Measurements from ENCODE around the gene RIC8A.

Gene RIC8A

DNA sequence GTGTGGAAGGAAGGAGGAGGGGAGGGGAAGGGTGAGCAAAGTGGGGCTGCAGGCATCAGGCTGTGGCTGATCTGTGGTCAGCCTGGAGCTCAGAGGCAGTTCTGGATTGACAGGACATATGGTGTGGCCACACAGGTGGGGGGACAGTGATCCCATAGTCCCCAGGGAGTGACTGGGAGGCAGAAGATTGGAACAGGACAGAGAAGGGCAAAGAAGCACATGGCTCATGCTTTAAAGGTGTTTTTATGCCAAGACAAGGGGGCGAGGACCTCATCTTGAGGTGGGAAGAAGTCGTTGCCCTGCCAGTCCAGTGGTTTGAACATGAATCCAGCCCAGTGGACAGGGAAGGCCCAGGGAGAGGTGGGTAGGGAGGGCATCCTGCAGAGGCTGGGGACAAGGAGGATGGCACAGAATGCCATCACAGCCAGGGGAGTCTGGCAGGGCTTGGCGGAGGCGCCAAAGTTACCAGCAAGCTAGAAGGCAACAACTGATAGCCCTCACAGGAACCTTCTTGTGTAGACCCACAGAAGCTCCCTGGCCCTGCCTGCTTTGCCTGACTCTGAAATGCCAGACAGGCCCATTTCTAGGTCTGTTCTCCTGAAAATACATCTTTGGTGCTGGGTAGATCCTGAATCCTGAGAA is 3.4 kb upstream of the RIC8A start:
- DNase-seq (ENCODE audit: low read depth in 2 of 2): no peak

DNA sequence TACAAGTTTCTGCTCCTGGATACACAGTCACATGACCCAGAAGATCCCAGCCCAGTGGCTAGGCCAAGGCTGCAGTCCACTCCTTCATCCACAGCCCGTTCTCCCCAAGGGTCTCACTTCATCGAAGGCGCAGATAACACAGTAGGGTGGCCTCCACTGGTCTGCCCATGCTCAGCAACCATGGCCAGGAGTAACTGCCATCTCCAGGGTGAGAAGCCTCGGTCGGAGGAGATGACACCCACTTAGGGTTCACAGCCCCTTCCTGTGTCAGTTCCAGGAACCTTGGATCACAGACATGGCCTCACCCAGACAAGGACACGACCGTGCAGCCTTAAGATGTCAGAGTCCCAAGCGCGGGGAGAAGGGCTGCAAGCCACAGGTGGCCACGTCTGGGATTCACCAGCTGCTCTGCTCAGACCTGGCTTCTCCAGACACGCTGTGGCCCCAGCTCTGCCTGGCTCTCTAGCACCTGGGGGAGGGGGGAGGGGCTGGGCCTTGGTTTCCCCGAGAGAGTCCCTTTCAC is 2.9 kb upstream of the RIC8A start:
- no peak for DNase-seq (ENCODE audit: low read depth in 2 of 2)

DNA sequence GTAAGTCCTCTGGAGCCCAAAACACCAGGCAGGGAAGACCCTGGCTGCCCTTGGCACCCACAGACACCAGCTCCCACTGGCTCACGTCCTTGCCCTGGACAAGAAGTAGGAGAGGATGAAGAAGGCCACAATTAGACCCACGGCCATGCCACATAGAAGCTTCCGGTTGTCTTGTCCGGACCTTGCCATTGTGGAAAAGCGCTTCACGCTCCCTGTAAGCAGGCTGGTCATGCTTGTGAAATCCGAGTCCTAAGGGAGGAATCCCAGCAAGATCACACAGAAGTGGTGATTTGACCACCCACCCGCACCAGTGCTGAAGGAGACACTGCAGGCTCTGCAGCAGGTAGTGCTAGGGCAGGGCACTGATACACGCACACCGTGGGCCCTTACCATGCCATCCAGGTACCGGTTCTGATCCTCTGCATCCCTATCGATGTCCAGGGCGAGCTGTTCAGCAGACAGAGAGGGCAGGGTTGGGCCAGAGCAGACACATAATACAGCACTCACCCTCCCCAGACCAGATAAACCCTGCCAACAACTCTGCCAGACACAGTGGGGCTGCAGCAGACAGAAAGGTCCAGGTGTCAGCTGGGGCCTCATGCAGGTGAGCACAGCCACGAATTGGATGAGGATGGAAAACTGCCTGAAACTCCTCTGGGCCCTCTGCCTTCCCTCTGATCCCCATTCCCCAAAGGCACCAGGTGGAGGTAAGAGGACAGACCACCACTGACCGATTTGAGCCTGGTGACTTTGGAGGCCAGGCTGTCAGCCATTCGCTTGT is 2.1 kb upstream of the RIC8A start:
- DNase-seq (ENCODE audit: low read depth in 2 of 2): no peak

DNA sequence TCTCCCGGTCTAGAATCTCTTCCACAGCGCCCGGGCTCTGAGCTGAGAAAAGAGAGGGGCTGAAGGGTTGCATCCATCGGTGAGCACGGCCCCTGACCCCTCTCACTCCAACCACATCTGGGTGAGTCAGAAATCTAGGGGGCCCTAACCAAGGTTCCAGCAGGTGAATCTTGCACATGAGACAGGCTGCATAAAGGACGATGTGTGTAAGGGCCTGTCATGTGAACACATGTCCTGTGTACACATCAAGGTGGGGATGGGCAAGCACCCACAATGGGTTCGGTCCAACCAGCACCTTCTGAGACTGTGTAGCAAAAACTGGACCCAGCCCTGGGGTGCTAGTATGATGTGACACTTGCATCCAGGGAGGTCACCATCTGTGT is 1.5 kb upstream of the RIC8A start:
- no peak for DNase-seq (ENCODE audit: low read depth in 2 of 2)

DNA sequence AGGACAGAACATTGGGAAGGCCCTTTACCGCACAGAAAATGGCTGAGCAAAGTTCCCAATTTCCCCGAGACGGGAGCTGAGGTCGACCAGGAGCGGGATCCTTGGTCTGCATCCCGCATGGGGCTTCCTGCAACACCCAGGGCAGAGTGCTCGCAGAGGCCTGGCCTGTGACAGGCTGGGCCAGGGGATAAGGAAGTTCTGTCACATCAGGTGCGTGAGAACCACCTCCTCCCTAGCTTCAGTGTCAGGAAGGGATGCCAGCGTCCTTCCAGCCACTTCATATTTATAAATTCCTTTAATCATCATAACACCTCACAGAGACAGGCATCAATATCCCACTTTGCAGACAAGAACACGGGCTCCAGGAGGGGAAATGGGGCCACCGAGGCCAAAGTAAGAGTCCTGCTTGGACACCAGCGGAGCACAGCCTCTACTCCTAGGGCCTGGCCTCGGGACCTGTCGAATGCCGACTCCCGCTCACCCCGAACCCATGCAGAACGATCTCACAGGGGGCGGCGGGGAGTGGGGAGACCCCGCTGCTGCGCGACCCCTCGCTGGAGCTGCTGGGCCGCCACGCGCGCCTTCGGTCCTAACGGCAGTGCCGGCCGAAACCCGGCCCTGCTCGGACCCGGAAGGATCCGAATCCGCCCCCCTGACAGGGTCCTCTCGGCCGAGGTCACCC is 841 bp upstream of the RIC8A start:
- DNase-seq (ENCODE audit: low read depth in 2 of 2): peak in 1 of 2 donors; percentile 15

DNA sequence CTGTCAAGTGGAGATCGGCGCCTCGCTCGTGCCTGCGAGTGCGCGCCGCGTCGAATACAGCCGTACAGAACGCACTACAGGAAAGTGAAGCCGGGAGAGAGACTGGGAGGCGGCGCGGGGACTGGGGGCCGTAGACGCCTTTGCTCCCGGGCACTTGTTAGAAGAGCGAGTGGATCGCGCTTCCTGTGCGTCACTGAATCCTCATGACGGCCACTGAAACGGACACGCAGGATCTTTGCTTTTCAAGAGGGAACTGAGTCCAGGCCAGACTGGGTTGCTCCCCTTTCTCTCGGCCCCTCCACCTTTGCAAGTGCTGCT is 314 bp downstream of the RIC8A start:
- DNase-seq (ENCODE audit: low read depth in 2 of 2): no peak

DNA sequence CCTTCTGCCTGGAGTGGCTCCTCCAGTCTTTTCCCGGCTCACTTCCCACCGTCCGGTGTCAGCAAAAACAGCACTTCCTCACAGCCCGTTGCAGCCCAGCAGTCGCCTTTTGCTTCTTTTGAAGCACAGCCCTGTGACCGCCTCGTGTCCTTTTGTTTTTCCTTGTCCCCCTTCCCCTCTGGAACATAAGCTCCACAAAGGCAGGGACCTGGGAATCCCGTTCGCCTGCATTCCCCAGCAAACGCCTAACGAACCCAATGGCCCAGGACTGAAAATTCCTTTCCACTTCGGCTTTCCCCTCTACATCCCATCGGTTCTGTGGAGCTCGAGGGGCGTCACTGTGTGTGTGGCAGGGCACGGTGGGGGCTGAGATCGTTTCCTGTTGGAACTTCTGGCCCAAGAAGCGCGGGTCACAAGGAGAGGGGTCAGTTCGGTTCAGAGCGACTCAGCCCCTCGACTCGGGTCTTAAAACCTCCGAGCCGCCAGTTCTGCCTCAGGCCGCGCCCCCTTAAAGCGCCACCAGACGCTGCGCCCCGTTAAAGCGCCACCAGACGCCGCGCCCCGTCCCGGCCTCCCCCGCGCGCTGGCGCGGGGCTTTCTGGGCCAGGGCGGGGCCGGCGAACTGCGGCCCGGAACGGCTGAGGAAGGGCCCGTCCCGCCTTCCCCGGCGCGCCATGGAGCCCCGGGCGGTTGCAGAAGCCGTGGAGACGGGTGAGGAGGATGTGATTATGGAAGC is 841 bp downstream of the RIC8A start:
- peak; percentile 70 to 75 for DNase-seq (ENCODE audit: low read depth in 2 of 2)

DNA sequence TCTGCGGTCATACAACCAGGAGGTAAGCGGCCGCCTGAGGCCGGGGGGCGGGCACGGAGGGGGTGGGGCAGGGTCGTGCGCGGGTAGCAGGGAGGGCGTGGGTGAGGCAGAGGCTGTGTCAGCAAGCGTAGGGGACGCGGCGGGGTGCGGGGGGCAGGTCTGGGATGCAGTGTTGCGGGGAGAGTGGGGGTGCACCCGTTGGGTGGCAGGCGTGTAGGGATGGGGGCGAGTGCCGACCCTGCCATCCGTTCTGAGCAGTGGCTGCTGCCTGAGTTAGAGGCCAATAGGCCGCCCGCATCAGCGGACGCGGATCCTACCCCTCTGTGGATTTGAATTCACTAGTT is 1.4 kb downstream of the RIC8A start:
- peak in 1 of 2 donors; percentile 42 for DNase-seq (ENCODE audit: low read depth in 2 of 2)

DNA sequence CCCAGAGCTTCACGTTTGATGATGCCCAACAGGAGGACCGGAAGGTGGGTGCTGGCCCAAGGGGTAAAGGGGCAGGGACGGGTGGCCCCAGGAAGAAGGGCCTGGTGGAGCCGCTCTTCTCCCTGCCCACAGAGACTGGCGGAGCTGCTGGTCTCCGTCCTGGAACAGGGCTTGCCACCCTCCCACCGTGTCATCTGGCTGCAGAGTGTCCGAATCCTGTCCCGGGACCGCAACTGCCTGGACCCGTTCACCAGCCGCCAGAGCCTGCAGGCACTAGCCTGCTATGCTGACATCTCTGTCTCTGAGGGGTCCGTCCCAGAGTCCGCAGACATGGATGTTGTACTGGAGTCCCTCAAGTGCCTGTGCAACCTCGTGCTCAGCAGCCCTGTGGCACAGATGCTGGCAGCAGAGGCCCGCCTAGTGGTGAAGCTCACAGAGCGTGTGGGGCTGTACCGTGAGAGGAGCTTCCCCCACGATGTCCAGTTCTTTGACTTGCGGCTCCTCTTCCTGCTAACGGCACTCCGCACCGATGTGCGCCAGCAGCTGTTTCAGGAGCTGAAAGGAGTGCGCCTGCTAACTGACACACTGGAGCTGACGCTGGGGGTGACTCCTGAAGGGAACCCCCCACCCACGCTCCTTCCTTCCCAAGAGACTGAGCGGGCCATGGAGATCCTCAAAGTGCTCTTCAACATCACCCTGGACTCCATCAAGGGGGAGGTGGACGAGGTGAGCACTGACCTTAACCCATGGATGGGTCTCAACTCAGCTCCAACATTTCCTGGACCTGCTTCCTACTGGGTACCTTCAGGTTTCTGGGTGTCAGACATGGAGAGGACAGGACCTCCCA is 2.0 kb downstream of the RIC8A start:
- DNase-seq (ENCODE audit: low read depth in 2 of 2): no peak

DNA sequence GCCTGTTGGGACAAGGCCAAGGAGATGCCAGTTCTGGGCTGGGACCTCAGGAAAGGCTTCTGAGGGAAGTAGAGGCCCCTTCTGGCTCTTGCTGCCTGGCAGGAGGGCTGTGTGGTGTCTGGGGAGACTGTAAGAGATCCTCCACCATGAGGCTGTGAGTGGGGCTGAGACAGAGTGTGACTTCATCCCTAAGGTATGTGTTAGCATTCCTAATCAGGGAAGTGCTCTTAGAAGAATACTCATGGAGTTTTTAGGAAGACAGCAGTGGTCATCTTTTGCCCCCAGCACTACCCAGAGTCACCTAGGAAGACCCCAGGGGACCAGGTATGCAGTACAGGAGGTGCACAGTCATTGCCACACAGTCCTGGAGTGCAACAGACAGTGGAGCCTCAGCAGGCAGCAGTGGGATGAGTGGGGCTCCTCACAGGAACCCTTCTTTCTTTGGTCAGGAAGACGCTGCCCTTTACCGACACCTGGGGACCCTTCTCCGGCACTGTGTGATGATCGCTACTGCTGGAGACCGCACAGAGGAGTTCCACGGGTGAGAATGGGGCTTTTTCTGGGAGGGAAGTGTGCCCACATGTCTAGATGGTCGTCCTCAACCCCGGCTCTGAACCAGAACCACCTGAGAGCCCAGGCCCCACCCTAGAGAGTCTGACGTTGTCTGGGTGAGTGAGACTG is 2.8 kb downstream of the RIC8A start:
- no peak for DNase-seq (ENCODE audit: low read depth in 2 of 2)

DNA sequence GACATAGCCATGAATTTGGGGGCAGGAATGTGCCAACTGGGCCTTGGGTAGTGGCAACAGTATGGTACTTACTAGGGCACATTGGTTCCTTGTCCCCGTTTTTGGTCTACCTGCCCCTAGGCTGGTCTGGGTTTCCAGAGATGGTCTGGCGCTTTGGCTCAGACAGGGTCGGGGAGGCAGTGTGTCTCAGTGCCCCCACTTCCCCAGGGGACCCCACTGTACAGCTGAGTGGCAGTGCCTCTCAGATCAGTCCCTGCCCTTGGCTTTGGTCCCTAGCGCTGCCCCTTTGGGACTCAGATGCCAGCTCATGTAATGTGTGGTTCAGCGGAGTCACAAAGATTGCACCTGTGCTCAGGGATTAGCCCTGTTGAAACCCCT is 3.3 kb downstream of the RIC8A start:
- no peak for DNase-seq (ENCODE audit: low read depth in 2 of 2)

DNA sequence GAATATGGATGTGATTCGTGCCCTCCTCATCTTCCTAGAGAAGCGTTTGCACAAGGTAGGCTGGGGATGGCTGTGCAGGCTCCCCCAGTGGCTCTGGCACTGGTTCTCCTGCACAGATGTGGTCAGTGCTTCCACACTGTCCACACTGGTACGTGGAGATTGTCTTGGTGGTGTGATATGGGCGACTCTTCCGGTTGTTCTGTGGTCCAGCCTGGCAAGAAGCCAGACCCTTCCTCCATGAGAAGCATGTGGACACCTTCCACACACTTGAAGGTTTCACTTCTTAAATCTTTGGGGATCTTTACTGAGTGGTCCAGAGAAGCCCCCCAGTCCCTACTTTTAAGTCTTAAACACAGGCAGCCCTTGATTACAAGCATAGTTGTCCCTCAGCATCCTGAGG is 3.8 kb downstream of the RIC8A start:
- DNase-seq (ENCODE audit: low read depth in 2 of 2): no peak

DNA sequence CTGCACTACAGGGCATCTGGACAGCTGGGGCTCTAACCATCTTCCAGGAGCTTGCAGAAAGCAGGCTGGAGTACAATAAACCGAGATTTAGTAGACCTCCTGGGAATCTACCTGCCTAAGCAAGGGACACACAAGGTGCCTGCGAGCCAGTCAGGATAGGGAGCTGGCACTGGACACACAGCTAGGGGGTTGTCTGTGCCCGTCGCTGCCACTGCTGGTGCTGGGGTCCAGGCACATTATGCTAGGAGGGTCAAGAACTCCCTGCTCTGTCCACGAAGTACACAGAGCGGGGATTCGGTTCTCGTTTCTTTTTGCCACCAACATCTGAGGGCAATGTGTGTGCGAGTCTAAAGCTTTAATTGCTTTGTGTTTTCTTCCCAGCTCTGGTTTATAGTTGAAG is 4.2 kb downstream of the RIC8A start:
- no peak for DNase-seq (ENCODE audit: low read depth in 2 of 2)

DNA sequence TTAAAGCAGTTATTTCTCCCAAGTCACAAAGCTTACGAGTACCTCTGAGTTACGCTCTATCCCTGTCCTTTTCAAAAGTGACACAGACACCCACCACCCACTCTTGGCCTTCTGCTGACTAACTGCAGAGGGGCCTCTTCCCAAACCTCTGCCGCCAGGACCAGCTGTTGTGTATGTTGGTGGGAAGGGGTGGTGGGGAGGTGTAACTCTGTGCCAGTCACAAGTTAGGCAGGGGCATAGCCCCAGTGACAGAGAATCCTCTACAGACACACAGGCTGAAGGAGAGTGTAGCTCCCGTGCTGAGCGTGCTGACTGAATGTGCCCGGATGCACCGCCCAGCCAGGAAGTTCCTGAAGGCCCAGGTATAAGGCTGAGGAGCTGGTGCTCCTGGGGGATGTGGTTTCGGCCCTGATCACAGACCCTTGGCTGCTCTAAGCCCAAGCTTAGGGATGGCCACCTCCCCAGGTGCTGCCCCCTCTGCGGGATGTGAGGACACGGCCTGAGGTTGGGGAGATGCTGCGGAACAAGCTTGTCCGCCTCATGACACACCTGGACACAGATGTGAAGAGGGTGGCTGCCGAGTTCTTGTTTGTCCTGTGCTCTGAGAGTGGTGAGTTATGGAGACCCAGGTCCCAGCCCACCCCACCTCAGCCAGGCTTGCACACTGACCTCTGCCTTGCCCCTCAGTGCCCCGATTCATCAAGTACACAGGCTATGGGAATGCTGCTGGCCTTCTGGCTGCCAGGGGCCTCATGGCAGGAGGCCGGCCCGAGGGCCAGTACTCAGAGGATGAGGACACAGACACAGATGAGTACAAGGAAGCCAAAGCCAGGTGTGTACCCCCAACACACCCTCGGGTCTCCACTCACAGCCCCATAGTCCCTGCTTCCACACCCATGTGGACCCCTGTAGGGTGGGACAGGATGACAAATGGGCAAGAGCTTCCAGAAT is 4.9 kb downstream of the RIC8A start:
- no peak for DNase-seq (ENCODE audit: low read depth in 2 of 2)

DNA sequence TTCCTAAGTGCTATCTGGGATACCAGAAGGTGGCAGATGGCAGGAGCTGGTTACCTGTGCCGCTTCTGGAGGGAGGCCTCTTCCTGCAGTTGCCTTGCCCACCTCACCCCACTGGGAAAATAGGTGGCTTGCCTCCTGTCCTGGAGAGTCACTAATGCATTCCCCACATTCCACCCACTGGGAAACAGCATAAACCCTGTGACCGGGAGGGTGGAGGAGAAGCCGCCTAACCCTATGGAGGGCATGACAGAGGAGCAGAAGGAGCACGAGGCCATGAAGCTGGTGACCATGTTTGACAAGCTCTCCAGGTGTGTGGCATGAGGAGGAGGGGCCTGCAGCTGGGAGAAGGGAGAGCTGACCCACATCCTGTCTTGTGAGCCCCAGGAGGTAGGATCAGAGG is 5.6 kb downstream of the RIC8A start:
- DNase-seq (ENCODE audit: low read depth in 2 of 2): no peak

DNA sequence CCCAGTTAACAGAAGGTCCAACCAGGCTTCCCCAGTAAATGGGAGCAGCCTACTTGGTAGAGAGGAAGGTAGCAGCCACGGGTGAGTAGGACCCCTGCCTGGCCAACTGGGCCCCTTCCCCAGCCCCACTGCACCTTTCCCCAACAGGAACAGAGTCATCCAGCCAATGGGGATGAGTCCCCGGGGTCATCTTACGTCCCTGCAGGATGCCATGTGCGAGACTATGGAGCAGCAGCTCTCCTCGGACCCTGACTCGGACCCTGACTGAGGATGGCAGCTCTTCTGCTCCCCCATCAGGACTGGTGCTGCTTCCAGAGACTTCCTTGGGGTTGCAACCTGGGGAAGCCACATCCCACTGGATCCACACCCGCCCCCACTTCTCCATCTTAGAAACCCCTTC is 6.6 kb downstream of the RIC8A start:
- DNase-seq (ENCODE audit: low read depth in 2 of 2): no peak

DNA sequence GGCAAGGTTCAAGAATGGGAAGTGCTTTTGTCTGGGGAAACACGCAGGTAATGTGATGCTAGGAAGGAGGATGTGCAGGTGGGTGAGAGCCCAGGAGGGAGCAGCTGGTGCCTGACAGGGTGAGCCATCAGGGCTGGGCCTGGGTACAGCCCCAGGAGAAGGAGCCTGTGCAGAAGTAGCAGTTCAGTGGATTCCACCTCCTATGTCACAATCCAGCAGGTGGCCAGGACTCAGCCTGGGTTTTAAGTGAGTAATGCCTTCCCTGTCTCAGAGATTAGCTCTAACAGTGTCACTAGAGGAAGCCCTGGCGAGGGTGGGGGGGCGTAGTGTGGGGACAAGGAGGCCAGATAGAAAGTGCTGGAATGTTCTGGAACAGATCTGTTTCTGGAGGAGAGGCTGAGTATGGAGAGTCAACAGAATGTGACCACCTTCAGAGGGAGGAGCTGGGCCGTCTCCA is 8.1 kb downstream of the RIC8A start:
- DNase-seq (ENCODE audit: low read depth in 2 of 2): no peak

DNA sequence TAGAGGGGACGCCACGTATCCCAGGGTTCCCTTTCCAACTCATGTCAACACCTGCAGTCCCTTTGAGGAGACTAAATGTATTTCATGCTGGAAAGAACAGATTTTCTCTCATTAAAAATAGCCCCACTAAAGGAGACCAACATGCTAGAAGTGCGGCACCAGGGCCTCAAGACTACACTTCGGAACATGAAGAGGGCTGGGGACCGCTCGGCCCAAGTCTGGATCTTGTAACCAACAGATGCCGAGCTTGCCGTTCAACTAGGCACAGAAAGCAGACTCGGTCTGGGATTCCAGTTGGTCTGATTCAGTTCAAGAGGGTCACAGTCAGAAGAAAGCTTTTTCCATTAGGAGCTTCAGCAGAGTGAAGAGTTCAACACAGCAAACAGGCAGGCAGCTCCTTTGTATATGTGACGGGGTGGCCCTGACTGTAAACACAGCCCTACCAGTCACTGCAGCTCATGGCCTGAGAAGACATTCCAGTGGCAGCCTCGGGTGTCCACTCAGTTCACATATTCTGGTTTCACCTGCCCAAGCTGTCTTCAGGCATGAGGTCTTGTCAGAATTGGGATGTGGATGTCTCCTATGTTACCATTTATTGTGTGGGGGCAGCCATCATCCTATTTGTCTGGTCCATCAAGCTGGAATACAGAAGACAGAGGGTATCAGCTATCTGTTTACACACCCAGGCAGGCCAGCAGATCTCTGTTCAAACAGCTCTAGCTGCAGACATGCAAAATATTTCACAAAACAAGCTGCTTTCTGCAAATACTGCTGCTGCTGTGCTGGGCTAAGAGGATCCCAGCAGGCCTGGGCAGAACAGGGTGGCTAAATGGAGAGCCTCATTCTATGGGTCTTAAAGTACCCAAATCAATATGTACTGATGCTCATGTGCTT is 8.8 kb downstream of the RIC8A start:
- no peak for DNase-seq (ENCODE audit: low read depth in 2 of 2)

DNA sequence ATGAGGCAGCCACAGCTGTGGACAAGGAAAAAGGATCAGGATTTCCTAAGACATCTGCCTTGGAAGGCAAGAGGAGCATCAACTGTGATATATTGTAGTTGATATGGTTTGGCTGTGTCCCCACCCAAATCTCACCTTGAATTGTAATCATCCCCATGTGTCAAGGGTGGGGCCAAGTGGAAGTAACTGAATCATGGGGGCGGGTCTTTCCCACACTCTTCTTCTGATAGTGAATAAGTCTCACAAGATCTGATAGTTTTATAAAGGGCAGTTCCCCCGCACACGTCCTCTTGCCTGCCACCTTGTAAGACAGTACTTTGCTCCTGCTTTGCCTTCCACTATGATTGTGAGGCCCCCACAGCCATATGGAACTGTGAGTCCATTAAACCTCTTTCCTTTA is 10.2 kb downstream of the RIC8A start:
- DNase-seq (ENCODE audit: low read depth in 2 of 2): no peak

Data from stimulated activated CD4-positive, alpha-beta T cell treated with anti-CD3 and anti-CD28 coated beads, Interleukin-1b, Interleukin-23, amount 100 ng/mL, for 4 hours (primary cell).